Measurements from ENCODE around the gene CTDSPL. TPM values are rescaled to one million over a fixed set of nuclear protein-coding genes. Genes with fewer than 3 reads are reported as not detected.

Gene CTDSPL
- total and polyA plus RNA-seq, 7 donors: 2.7 to 24.6 (median 6.8) TPM

GRCh38 chr3:37853691-37854413 lies 7.8 kb upstream of the CTDSPL start:
- Histone ChIP-seq H3K4me1 (no peaks in the 10 kb centered on the region), H3K4me3 (no peak overlapping the region), H3K27me3 (ENCODE audit: insufficient read depth in 3 of 3, low read length in 2 of 3) (no peaks in the 10 kb centered on the region), H3K36me3 (ENCODE audit: insufficient read depth in 1 of 2, low read depth in 1 of 2) (no peaks in the 10 kb centered on the region), H3K9me3 (no peaks in the 10 kb centered on the region), H3K27ac (no peak overlapping the region)
- TF ChIP-seq CTCF (IDR thresholded peaks at IDR 0.05): no peak
- DNase-seq: no peak
- intact Hi-C loops (cut with DNase I): loop anchor here (2.0 to 10.0 kb wide), 3 partner anchors 113 to 151 kb away; no protein-coding TSS in a partner anchor
- WGBS, 3 donors: 74 to 81% (median 76%) methylated on average over 11 of the region's 11 CpGs
- no peak for ATAC-seq

- H3K4me3 ChIP-seq: no peak overlapping the region
- 33 to 36% (median 35%) methylated on average over 5 of the region's 5 CpGs for WGBS, 3 donors
- peaks cover 0 to 3% (median 0%) of the 10 kb centered on the region in 3 donors for H3K27me3 ChIP-seq (ENCODE audit: insufficient read depth in 3 of 3, low read length in 2 of 3)
- intact Hi-C loops (cut with DNase I): loop anchor here (2.0 to 10.0 kb wide), 3 partner anchors 111 to 149 kb away; no protein-coding TSS in a partner anchor
- H3K9me3 ChIP-seq: no peaks in the 10 kb centered on the region
- no peaks in the 10 kb centered on the region for H3K36me3 ChIP-seq (ENCODE audit: insufficient read depth in 1 of 2, low read depth in 1 of 2)
- TF ChIP-seq CTCF (IDR thresholded peaks at IDR 0.05): peak; percentile 96
- DNase-seq (peak; percentile 86 to 90), ATAC-seq (peak; percentile 68 to 80 (median 72))
- H3K27ac ChIP-seq: no peak overlapping the region
- H3K4me1 ChIP-seq: no peaks in the 10 kb centered on the region
Measured at GRCh38 chr3:37855363-37855970, 6.2 kb upstream of the CTDSPL start.

DNA sequence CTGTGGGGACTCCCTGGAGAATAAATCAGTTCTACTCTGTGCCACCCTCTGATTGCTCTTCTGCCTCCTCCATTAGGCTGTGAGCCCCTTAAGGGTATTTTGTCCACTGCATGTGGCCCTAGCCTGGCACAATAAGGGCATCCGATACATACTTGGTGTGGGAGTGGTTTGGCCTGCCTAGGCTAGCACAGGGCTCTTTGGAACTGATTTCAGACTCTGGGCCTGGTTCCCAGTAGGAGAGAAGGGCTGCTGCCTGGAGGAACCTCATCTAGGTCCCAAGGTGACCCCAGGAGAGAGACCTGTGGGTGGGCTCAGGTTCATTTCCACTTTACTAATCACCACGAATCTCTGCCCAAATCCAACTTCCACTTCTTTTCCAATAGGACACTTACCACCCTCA lies 5.3 kb upstream of the CTDSPL start:
- TF ChIP-seq CTCF (IDR thresholded peaks at IDR 0.05): no peak
- Histone ChIP-seq H3K4me3 (no peak overlapping the region), H3K4me1 (no peaks in the 10 kb centered on the region), H3K9me3 (no peaks in the 10 kb centered on the region), H3K27ac (no peak overlapping the region), H3K36me3 (ENCODE audit: insufficient read depth in 1 of 2, low read depth in 1 of 2) (no peaks in the 10 kb centered on the region), H3K27me3 (ENCODE audit: insufficient read depth in 3 of 3, low read length in 2 of 3) (peaks cover 0 to 3% (median 1%) of the 10 kb centered on the region in 3 donors)
- intact Hi-C loops (cut with DNase I): loop anchor here in 1 of 2 donors (2.0 to 10.0 kb wide), 2 partner anchors 110 to 148 kb away; no protein-coding TSS in a partner anchor
- DNase-seq: no peak
- WGBS, 3 donors: 45 to 66% (median 50%) methylated on average over 2 of the region's 2 CpGs
- no peak for ATAC-seq

GRCh38 chr3:37858742-37859141 lies 2.9 kb upstream of the CTDSPL start:
- H3K27ac ChIP-seq: no peak overlapping the region
- no peak overlapping the region for H3K4me3 ChIP-seq
- no peaks in the 10 kb centered on the region for H3K36me3 ChIP-seq (ENCODE audit: insufficient read depth in 1 of 2, low read depth in 1 of 2)
- H3K9me3 ChIP-seq: no peaks in the 10 kb centered on the region
- H3K27me3 ChIP-seq (ENCODE audit: insufficient read depth in 3 of 3, low read length in 2 of 3): peaks cover 0 to 7% (median 1%) of the 10 kb centered on the region in 3 donors
- no peak for TF ChIP-seq CTCF (IDR thresholded peaks at IDR 0.05)
- no peak for DNase-seq
- ATAC-seq: no peak
- peaks cover 3% of the 10 kb centered on the region for H3K4me1 ChIP-seq
- intact Hi-C loops (cut with DNase I): loop anchor here in 1 of 2 donors (10.0 kb wide), 1 partner anchor 146 kb away; no protein-coding TSS in a partner anchor

Measured in psoas muscle (tissue), 8 donors.